ENCODE data around the gene EXOSC5.

- TF ChIP-seq CTCF (IDR thresholded peaks at IDR 0.05) (no peak), FOXM1 (IDR thresholded peaks at IDR 0.05; ENCODE audit: low read depth) (no peak), ELF1 (IDR thresholded peaks at IDR 0.05) (no peak), USF2 (IDR thresholded peaks at IDR 0.05; ENCODE audit: borderline replicate concordance, low read depth, low read length) (no peak), USF1 (IDR thresholded peaks at IDR 0.05; ENCODE audit: borderline replicate concordance, low read depth) (no peak), NFIC (IDR thresholded peaks at IDR 0.05; ENCODE audit: borderline replicate concordance) (no peak), POLR2AphosphoS5 (IDR thresholded peaks at IDR 0.05; ENCODE audit: low read depth, low read length) (no peak)
- TF ChIP-seq, protein P1, sequence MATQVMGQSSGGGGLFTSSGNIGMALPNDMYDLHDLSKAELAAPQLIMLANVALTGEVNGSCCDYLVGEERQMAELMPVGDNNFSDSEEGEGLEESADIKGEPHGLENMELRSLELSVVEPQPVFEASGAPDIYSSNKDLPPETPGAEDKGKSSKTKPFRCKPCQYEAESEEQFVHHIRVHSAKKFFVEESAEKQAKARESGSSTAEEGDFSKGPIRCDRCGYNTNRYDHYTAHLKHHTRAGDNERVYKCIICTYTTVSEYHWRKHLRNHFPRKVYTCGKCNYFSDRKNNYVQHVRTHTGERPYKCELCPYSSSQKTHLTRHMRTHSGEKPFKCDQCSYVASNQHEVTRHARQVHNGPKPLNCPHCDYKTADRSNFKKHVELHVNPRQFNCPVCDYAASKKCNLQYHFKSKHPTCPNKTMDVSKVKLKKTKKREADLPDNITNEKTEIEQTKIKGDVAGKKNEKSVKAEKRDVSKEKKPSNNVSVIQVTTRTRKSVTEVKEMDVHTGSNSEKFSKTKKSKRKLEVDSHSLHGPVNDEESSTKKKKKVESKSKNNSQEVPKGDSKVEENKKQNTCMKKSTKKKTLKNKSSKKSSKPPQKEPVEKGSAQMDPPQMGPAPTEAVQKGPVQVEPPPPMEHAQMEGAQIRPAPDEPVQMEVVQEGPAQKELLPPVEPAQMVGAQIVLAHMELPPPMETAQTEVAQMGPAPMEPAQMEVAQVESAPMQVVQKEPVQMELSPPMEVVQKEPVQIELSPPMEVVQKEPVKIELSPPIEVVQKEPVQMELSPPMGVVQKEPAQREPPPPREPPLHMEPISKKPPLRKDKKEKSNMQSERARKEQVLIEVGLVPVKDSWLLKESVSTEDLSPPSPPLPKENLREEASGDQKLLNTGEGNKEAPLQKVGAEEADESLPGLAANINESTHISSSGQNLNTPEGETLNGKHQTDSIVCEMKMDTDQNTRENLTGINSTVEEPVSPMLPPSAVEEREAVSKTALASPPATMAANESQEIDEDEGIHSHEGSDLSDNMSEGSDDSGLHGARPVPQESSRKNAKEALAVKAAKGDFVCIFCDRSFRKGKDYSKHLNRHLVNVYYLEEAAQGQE (IDR thresholded peaks at IDR 0.05; ENCODE audit: low read depth, low read length), result no peak
Observed at GRCh38 chr19:41434450-41434849, 37.3 kb upstream of the EXOSC5 start.

Measured in SK-N-SH (cell line).